HG03575 (cell line): ENCODE results near the gene SOCS6.

Experiments
- ATAC-seq: cut with Tn5 transposase; IDR thresholded peaks from one replicate; pipeline ENCODE4 v1.9.1; 2021; ENCODE audit not compliant: unreplicated experiment, insufficient number of reproducible peaks, low FRiP score; ENCODE audit errors: extremely low read depth

The SOCS6 gene

DNA sequence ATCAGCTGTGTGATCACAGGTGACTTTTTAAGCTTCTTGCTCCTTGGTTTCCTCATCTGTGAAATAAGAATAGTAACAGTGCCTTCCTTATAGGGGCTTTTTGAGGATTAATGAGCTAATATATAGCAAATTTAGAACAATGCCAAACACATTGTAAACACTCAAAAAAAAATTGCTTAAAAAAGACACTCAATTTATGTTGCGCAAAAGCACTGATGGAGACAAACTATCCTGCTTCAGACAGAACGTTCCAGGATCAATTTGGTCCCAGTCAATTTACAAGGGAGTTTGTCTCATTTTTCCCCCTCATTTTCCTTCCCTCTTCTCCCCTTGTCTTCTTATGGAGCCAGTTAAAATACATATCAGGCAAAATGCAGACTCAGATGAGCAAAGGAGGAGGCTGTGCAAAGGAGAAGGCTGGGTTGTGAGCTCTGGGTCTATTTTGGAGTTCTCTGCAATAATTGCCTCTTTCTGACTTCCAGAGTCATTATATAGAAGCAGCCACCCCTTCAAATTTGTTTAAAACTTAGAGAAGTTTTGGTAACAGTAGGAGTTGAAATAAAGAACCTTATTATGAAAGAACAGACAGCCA lies 83.7 kb downstream of the SOCS6 start:
- no peak for ATAC-seq

DNA sequence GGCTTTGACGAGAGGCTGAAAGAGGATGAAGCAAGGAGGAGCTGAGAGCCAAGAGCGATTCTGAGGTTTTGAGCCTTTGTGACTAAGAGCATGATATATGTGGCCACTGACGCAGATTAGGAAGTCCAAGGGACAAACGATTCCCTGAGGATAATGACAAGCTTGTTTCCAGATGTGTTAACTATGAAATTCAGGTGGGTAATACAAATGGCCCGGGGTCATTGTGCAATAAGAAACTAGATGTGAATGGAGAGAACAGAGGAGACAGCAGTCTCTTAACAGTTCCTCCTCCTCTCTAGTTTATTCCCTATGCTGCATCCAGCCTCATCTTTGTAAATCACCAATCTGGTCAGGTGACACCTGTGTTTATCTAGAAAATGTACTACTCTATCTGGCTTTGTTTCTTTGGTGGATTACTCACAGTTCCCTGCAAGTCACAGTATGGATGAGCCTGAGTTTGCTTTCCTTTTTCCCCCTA lies 84.2 kb downstream of the SOCS6 start:
- ATAC-seq = no peak

DNA sequence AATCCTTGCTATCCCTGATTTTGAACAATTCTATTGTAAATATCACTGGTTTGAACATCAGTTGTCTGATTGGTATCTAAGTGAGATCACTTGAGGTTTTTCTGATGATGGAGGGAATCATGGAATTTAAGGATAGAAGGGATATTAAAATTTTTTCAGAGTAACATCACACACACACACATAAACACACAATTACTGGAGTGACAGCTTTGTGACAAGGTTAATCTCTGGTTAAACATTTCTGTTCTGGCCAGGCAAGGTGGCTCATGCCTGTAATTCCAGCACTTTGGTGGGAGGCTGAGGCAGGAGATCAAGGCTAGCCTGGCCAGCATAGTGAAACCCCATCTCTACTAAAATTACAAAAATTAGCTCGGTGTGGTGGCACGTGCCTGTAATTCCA lies 85.3 kb downstream of the SOCS6 start:
- no peak for ATAC-seq

DNA sequence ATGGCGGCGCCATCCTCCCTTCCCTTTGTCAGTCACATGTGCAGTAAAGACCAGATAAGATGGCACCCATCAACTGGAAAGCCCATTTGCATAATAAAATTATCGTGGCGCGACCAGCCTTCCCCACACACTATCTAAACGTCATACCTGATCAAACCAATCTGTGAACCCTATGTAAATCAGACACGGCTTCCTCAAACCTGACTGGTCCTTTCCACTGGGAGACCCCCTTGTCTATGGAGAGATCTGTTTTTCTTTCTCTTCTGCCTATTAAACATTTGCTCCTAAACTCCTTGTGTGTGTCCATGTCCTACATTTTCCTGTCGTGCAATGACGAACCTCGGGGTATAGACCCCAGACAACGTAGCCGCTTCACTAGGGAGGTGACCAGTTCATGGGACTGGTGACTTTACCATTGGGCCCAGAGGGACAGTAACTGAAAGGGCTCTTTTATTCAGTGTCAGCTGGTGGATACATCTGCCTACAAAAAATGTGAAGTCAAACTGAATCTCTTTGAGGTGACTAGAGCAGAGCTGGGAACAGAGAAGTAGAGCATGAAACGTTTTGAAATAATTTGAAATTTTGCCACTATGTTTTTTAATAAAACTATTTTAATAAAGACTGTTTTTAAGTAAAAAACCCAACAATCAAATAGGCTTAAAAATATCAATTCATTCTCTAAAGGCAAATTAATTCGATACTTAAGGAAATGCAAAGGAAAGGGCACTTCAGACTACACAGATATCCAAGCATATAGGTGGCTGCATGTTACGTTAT lies 87.5 kb downstream of the SOCS6 start:
- no peak for ATAC-seq

DNA sequence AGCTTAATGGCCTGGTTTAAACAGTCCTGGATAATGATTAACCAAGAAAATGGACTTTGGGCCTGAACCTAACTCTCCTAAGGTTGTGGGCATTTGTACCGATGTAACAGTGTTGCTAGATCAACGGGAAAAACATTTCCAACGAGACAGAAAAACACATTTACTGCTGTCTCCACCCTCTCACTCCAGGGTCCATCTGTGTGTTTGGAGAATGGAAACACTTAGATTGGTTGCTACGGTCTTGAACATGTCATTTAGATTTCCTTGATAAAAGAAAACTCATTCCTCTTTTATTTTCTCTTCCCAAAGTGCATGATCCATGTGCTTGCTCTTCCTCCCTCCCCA lies 88.0 kb downstream of the SOCS6 start:
- no peak for ATAC-seq

DNA sequence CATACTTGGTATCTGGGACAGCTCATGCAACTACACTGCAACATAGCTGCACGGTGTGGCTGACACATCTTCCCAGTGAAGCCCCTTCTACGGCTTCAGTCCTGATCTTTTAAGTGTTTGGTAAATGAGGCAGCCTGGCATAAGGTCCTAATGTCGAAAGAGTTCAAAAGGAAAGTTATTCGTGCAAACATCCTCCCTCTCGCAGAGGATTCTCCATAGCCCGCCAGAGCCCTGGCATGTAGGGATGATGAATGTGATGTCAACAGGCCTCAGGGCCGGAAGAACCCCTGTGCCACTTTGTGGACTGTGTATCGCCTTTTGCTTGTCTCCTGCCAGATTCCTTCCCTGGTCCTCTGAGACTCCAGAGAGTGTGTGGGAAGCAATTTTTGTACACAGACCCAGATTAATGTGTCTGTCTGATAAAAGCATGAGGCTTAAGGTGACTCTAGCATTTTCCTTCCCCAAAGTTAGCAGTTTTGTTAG lies 88.5 kb downstream of the SOCS6 start:
- no peak for ATAC-seq

DNA sequence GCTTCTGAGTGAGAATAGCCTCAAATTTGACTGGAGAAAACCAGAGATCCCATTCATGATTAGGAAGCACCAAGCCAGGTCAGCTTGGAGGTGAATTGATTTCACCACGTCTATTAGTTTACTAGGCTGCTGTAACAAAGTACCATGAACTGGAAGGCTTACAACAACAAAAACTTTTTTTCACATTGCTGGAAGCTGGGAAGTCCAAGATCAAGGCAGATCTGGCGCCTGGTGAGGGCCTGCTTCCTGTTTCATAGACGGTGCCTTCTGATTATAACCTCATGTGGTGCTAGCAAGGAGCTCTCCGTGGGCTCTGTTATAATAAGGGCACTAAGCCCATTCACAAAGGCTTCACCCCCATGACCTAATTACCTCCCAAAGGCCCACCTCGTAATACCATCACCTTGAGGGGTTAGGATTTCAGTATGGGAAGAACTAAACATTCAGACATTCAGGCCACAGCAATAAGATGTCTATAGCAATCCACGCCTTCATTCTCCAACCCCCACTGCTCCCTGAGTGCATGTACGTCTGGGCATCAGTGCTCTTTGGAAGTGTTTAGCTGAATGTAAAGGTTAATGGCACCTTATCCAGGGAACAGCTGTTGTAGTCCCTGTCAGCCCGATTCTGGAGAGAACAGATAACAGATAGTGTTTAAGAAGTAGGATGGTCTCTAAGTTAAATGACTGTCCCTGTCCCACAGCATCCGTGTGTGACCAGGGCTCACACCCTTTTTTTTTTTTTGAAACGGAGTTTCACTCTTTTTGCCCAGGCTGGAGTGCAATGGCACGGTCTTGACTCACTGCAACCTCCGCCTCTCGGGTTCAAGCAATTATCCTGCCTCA lies 89.2 kb downstream of the SOCS6 start:
- ATAC-seq = no peak
